Measurements from ENCODE around the gene SEC31B. TPM values are rescaled to one million over a fixed set of nuclear protein-coding genes. Genes with fewer than 3 reads are reported as not detected.

The SEC31B gene
- 10 to 100 TPM in 1 of 4 donors, 1 to 10 TPM in 3; 3.9 to 19.4 (median 6.4) TPM for total RNA-seq
- polyA plus RNA-seq, result 10 to 100 TPM in 1 of 3 donors, under 1 TPM in 2; 0.60 to 10.1 (median 0.92) TPM

DNA sequence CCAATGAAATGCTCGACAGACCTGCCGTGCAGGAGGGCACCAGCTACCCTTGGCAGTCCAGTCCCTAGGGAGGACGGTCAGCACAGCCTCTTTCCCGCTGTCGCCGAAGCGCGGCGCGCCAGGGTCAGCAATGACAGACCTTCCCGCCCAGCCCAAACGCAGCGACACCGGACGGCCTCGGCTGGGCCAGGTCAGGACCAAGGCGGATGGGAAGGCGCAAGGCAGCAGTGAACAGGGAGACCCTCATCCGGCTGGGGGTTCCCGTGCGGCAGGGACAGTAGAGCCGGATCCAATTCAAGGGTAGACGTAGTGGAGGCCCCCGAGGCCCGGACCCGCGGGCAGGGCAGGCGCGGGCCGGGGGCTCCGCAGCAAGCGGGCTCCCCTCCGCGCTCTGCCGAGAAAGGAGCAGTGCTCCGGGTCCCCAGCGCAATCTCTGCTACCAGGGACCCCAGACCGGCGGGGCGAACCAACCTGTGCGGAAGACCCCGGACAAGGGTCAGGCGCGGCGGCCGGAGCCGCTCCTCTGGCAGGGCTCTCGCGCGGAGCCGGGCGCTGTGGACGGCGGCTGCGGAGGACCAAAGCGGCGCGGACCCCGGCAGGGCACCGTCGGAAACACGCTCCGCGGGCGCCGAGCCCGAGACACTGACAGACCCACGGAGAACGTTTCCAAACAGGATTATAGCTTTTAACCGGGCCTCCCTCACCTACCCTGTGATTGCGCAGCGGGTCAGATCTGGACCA lies at the start of gene SEC31B:
Gene SEC31B (minus strand): TSS at position 551 of the 741 bp plus-strand sequence. CDS start 2,909 bp downstream, outside the sequence.
- H3K4me3 ChIP-seq, result peak within 1 kb of the TSS; percentile 42 to 61 (median 56)
- H3K27ac ChIP-seq, result peak within 1 kb of the TSS in 1 of 4 donors; percentile 37
- H3K4me1 ChIP-seq, result peaks cover 0 to 17% (median 14%) of the 10 kb centered on the region in 4 donors
- no peaks in the 10 kb centered on the region for H3K9me3 ChIP-seq
- peaks cover 0 to 4% (median 0%) of the 10 kb centered on the region in 3 donors for H3K27me3 ChIP-seq
- no peak for DNase-seq
- TF ChIP-seq POLR2AphosphoS5 (IDR thresholded peaks at IDR 0.05) (peak in 2 of 4 donors; percentile 20 to 21), EP300 (IDR thresholded peaks at IDR 0.05) (no peak)
- intact Hi-C loops (cut with DNase I), result loop anchor here (2.0 to 5.0 kb wide), 2 partner anchors 87 to 181 kb away; no protein-coding TSS in a partner anchor
- 16 to 30% methylated on average over 72 of the region's 72 CpGs for WGBS, 2 donors
- peaks cover 2 to 34% (median 17%) of the 10 kb centered on the region in 4 donors for H3K36me3 ChIP-seq

- Histone ChIP-seq H3K4me3 (no peak overlapping the region), H3K27me3 (peaks cover 10 to 92% (median 48%) of the 10 kb centered on the region in 3 donors), H3K4me1 (no peaks in the 10 kb centered on the region), H3K36me3 (no peaks in the 10 kb centered on the region), H3K9me3 (no peaks in the 10 kb centered on the region), H3K27ac (no peak overlapping the region)
- WGBS, 2 donors, result 79 to 88% methylated on average over 3 of the region's 3 CpGs
- intact Hi-C loops (cut with DNase I), result no loop called here
- DNase-seq, result no peak
- TF ChIP-seq CTCF (IDR thresholded peaks at IDR 0.05) (no peak), EP300 (IDR thresholded peaks at IDR 0.05) (no peak), POLR2AphosphoS5 (IDR thresholded peaks at IDR 0.05) (no peak), POLR2A (IDR thresholded peaks at IDR 0.05) (no peak)
These were observed 49.3 kb upstream of the SEC31B start for GRCh38 chr10:100568912-100569311.

DNA sequence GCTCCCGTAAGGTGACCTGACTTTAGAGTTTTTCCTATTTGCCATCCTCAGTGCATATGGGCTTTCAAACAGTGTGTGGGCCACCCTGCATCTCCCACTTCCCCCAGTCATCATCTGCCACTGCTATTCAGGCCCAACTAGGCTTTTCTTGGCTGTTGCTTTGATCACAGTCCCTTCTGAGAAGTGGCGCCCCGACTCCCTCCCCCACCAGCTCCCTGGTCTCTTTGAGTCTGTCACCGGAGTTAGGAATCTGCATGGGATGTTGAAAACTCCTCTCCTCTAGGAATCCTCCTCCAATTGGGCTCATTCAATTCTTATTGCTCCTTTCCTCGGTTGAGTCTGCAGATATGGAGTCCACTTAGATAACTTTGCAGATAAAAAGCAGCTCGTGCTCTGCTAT lies 48.2 kb upstream of the SEC31B start:
- H3K4me3 ChIP-seq, result no peak overlapping the region
- no peak for TF ChIP-seq CTCF (IDR thresholded peaks at IDR 0.05)
- TF ChIP-seq EP300 (IDR thresholded peaks at IDR 0.05), result no peak
- no peak for TF ChIP-seq POLR2A (IDR thresholded peaks at IDR 0.05)
- TF ChIP-seq POLR2AphosphoS5 (IDR thresholded peaks at IDR 0.05), result no peak
- H3K36me3 ChIP-seq, result no peaks in the 10 kb centered on the region
- no peak for DNase-seq
- peaks cover 0 to 2% (median under 1%) of the 10 kb centered on the region in 4 donors for H3K4me1 ChIP-seq
- no peak overlapping the region for H3K27ac ChIP-seq
- intact Hi-C loops (cut with DNase I), result no loop called here
- H3K9me3 ChIP-seq, result no peaks in the 10 kb centered on the region
- WGBS, 2 donors, result 29% methylated on average over 6 of the region's 6 CpGs
- H3K27me3 ChIP-seq, result peaks cover 12 to 100% (median 59%) of the 10 kb centered on the region in 3 donors

- no peak overlapping the region for H3K4me3 ChIP-seq
- no peak overlapping the region for H3K27ac ChIP-seq
- no peaks in the 10 kb centered on the region for H3K9me3 ChIP-seq
- no peak for DNase-seq
- TF ChIP-seq POLR2AphosphoS5 (IDR thresholded peaks at IDR 0.05) (no peak), EP300 (IDR thresholded peaks at IDR 0.05) (no peak), CTCF (IDR thresholded peaks at IDR 0.05) (no peak), POLR2A (IDR thresholded peaks at IDR 0.05) (no peak)
- peaks cover 0 to 8% (median 6%) of the 10 kb centered on the region in 4 donors for H3K4me1 ChIP-seq
- intact Hi-C loops (cut with DNase I), result no loop called here
- 37 to 47% methylated on average over 11 of the region's 11 CpGs for WGBS, 2 donors
- peaks cover 18 to 100% (median 64%) of the 10 kb centered on the region in 3 donors for H3K27me3 ChIP-seq
- no peaks in the 10 kb centered on the region for H3K36me3 ChIP-seq
These were observed 47.6 kb upstream of the SEC31B start for GRCh38 chr10:100567249-100567648.

DNA sequence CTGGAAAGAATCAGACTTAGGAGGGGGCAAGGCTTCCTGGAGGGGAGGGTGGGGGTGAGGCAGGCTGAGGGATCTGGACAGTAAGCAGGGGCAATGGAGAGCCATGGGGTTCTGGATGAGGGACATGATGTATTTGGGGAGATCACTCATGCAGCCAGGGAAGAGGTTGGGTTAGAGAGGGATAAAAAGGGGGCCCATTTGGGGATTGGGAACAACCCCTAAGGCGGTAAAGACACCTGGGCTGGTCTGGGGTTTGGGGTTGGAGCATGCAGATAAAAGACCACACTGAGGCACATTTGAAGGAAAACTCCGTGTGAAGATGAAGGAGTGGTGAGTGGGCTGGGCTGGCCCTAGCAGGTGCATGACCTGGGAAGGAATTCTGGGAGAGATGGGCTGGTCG lies 46.9 kb upstream of the SEC31B start:
- DNase-seq, result no peak
- no peak overlapping the region for H3K27ac ChIP-seq
- H3K36me3 ChIP-seq, result no peaks in the 10 kb centered on the region
- TF ChIP-seq POLR2A (IDR thresholded peaks at IDR 0.05) (no peak), EP300 (IDR thresholded peaks at IDR 0.05) (no peak), POLR2AphosphoS5 (IDR thresholded peaks at IDR 0.05) (no peak), CTCF (IDR thresholded peaks at IDR 0.05) (no peak)
- no peaks in the 10 kb centered on the region for H3K9me3 ChIP-seq
- no peak overlapping the region for H3K4me3 ChIP-seq
- intact Hi-C loops (cut with DNase I), result no loop called here
- peaks cover 23 to 100% (median 70%) of the 10 kb centered on the region in 3 donors for H3K27me3 ChIP-seq
- 37 to 64% methylated on average over 3 of the region's 3 CpGs for WGBS, 2 donors
- H3K4me1 ChIP-seq, result peaks cover 0 to 13% (median 11%) of the 10 kb centered on the region in 4 donors

Data from sigmoid colon (tissue), 7 donors.